Cardiac muscle cell (in vitro differentiated cells and primary cell): ENCODE measurements around the gene NENF. TPM values are rescaled to one million over a fixed set of nuclear protein-coding genes. Genes with fewer than 3 reads are reported as not detected.
A peak's percentile ranks its signal among the peaks of the same experiment; 100 is the strongest.

Experiments
- DNase-seq, 2 donors: peaks; one replicate each; pipeline versions ENCODE4 v3.0.0 to v3.0.0-alpha.2; 2010 to 2017; ENCODE audit warnings: low read depth in 1 of 2, low spot score in 1 of 2
- H3K27ac ChIP-seq: fragments of 200-600 bp; sonication (generic); 2 replicates; pipeline ENCODE4 v1.5.1; 2016
- H3K27me3 ChIP-seq: fragments of 200-600 bp; sonication (generic); 2 replicates; pipeline ENCODE4 v1.6.0; 2016; ENCODE audit warnings: control low read depth
- H3K36me3 ChIP-seq: fragments of 200-600 bp; sonication (generic); 2 replicates; pipeline ENCODE4 v1.5.1; 2016; ENCODE audit warnings: control low read depth
- H3K4me1 ChIP-seq: fragments of 200-600 bp; sonication (generic); 2 replicates; pipeline ENCODE4 v1.8.1; 2017; ENCODE audit warnings: low read depth, mild to moderate bottlenecking, mixed run types
- H3K4me3 ChIP-seq: fragments of 200-600 bp; sonication (generic); 2 replicates; pipeline ENCODE4 v1.5.1; 2016; ENCODE audit warnings: mild to moderate bottlenecking
- H3K9me3 ChIP-seq: fragments of 200-600 bp; sonication (generic); 2 replicates; pipeline ENCODE4 v1.5.1; 2017; ENCODE audit warnings: low read depth, mild to moderate bottlenecking, control low read depth
- polyA plus RNA-seq: library from polyadenylated mRNA; unstranded; fragments of >200 nt; fragmentation: Nextera tagmentation; extraction: Ambion mirVana; gene quantifications from 2 replicates; pipeline ENCODE4 v1.2.1, GENCODE V29; 2016
- total RNA-seq: library from RNA; depleted of rRNA; stranded (reverse); fragments of >200 nt; gene quantifications from 2 replicates; pipeline ENCODE4 v1.2.3, GENCODE V29; 2016
- TF ChIP-seq, protein P1 (sequence below): IDR thresholded peaks from 2 replicates; pipeline ENCODE4 v1.5.1; 2012; ENCODE audit warnings: low read depth, mild to moderate bottlenecking, low read length

The NENF gene
- total and polyA plus RNA-seq, 2 experiments from 2014 or later = 23.7 to 34.6 TPM

DNA sequence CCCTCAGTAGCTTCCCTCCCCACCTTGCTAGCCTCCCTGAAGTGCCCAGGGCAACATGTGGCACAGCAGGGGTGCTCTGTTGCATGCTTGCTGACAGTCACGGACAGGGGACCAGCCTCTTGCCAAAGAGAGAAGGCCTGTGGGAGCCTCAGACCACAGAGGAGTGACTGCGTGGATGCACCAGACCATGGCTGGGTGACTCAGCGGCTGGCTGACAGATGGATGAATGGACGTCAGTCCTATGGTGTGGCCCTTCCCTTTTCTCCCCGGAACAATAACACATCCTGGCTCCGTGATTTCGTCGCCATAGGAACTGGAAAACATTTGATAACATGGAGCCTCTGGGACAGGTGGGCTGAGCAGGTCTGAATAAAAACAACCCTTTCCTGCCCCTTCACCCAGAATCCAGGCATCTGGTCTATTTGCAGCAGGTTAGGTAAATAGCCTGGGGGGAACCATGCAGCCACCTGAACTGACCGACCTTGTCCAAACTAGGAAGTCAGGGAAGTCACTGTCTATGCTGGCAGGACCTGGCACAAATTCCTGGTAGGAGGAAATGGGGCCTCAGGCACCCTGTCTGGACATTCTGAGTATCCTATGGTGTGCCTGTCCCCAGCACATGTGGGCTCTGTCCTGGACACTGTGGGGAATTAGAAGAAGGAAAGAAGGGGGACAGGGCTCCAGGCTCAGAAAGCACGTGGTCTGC, 53.3 kb downstream of the NENF start:
- Histone ChIP-seq H3K36me3 (no peaks in the 10 kb centered on the region), H3K27me3 (no peaks in the 10 kb centered on the region), H3K4me3 (no peak overlapping the region), H3K27ac (peak overlapping the region; percentile 39), H3K9me3 (no peaks in the 10 kb centered on the region), H3K4me1 (peaks cover 18% of the 10 kb centered on the region)
- DNase-seq = peak; percentile 17 to 88
- TF ChIP-seq, protein P1, sequence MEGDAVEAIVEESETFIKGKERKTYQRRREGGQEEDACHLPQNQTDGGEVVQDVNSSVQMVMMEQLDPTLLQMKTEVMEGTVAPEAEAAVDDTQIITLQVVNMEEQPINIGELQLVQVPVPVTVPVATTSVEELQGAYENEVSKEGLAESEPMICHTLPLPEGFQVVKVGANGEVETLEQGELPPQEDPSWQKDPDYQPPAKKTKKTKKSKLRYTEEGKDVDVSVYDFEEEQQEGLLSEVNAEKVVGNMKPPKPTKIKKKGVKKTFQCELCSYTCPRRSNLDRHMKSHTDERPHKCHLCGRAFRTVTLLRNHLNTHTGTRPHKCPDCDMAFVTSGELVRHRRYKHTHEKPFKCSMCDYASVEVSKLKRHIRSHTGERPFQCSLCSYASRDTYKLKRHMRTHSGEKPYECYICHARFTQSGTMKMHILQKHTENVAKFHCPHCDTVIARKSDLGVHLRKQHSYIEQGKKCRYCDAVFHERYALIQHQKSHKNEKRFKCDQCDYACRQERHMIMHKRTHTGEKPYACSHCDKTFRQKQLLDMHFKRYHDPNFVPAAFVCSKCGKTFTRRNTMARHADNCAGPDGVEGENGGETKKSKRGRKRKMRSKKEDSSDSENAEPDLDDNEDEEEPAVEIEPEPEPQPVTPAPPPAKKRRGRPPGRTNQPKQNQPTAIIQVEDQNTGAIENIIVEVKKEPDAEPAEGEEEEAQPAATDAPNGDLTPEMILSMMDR = no peak

DNA sequence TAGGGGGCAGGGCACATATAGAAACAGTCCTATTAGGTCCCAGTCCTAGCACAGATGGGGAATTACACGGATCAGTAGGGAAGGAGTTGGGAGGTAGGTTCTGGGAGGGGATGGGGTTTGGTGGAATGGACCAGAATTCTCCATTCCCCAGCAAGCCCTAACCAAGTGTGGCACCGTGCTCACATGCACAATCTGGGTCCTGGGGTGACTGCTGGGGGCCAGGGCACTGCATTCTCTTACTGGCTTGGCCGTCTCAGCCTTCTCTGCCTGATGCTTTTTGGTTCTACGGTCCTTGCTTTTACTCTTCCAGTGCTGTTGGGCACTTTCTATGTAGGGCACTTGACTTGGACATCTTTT, 53.9 kb downstream of the NENF start:
- Histone ChIP-seq H3K27me3 (no peaks in the 10 kb centered on the region), H3K27ac (peak overlapping the region; percentile 39), H3K4me3 (no peak overlapping the region), H3K4me1 (peaks cover 18% of the 10 kb centered on the region), H3K36me3 (no peaks in the 10 kb centered on the region), H3K9me3 (no peaks in the 10 kb centered on the region)
- DNase-seq = no peak
- TF ChIP-seq, protein P1 = no peak

DNA sequence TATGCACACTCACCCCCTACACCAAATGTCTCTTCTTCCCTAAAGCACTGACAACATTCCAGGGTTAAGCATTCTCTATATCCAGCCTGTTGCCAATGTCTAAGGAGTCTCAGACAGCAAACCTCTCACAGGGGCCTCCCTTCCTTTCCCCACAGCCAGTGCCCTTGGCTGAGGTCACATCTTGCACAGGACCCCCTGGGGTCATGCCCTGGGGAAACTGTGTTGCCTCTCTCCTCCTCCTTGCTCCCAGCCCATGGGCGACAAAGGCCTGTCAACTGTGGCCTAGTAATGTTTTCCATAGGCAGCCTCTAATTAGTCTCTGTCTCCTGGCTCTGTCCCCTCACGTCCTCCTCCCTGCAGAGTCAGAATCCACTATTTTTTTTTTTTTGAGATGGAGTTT, 54.6 kb downstream of the NENF start:
- TF ChIP-seq, protein P1 = no peak
- no peaks in the 10 kb centered on the region for H3K9me3 ChIP-seq
- no peak overlapping the region for H3K4me3 ChIP-seq
- no peaks in the 10 kb centered on the region for H3K27me3 ChIP-seq
- no peak overlapping the region for H3K27ac ChIP-seq
- H3K36me3 ChIP-seq = no peaks in the 10 kb centered on the region
- DNase-seq = no peak
- peaks cover 18% of the 10 kb centered on the region for H3K4me1 ChIP-seq

DNA sequence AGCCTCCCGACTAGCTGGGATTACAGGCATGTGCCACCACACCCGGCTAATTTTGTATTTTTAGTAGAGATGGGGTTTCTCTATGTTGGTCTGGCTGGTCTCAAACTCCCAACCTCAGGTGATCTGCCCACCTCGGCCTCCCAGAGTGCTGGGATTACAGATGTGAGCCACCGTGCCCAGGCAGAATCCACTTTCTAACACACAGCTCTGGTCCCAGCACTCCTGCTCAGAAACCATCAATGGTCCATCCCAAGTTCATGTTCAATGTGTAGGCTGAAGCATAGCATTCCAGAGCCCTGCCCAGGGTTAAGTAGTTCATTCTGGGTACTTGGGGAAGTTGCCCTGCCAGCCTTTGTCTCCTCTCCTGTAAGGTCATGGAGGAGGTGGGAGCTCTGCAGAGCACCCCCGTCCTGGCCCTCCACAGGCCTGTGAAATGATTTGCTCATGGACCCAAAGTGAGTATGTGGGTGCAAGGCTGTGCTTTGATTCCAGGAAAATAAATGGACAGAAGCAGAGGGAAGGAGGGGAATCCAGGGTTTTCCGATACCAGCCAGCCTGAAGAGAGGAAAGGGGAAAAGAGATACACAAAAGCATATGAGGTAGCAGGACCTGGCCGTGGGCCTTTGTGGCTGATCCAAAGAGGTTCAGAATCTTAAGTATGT, 55.2 kb downstream of the NENF start:
- no peaks in the 10 kb centered on the region for H3K9me3 ChIP-seq
- no peaks in the 10 kb centered on the region for H3K36me3 ChIP-seq
- no peak overlapping the region for H3K27ac ChIP-seq
- no peaks in the 10 kb centered on the region for H3K27me3 ChIP-seq
- TF ChIP-seq, protein P1 = no peak
- H3K4me3 ChIP-seq = no peak overlapping the region
- DNase-seq = no peak
- H3K4me1 ChIP-seq = peaks cover 18% of the 10 kb centered on the region

DNA sequence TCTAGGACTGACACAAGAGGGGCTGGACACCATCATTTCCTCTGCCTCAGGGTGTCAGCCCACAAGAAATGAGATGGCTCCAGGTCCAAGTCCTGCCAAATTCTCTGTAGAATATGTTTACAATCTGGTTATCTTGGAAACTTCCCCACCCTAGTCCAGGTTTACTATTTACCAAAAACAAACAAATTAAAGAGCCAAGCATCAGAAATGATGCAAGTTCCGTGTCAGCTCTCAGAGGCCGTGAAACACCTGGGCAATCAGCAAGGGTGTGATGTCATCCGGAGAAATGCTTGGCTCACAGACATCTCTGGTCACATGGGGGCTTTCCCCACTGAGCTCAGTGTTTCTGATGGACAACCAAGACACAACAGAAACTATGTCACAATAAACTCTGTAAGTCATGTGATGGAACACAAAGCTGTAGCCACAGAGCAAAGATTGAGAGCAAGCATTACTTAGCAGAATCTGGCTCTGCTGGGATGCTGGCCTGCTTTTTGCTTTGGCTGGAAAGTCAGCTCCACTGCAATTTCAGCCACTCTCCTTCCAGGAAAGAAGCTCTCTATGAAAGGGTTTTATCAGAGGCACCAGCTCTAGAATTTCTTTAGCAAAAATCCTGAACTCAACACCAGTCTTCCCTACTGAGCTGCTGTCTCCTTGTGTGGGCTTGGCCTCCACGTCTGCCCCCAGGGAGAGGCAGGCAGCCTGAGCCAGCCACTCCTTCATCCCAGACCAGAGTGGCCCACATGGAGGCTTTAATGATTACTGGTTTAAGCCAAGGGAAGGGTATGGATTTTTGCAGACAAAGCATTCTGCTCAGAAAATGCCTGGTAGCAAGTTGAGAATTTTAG, 55.9 kb downstream of the NENF start:
- DNase-seq = peak in 1 of 2 donors; percentile 92
- no peak overlapping the region for H3K4me3 ChIP-seq
- no peaks in the 10 kb centered on the region for H3K27me3 ChIP-seq
- TF ChIP-seq, protein P1 = no peak
- no peaks in the 10 kb centered on the region for H3K36me3 ChIP-seq
- no peaks in the 10 kb centered on the region for H3K9me3 ChIP-seq
- no peak overlapping the region for H3K27ac ChIP-seq
- peaks cover 18% of the 10 kb centered on the region for H3K4me1 ChIP-seq
